Stimulated activated naive CD4-positive, alpha-beta T cell treated with Interleukin-2 at 50 U/mL for 16 hours (primary cell): ENCODE results near the gene NRXN2.
A peak's percentile ranks its signal among the peaks of the same experiment; 100 is the strongest.

Source experiments
- DNase-seq: peaks from one replicate; lab custom pipeline; 2025; lab: John Stamatoyannopoulos, UW

NRXN2 gene

GRCh38 chr11:64723117-64723906, at the start of gene NRXN2:
TSS of gene NRXN2 (minus strand) at chr11:64723197. CDS start at chr11:64713699, 9,498 bp downstream.
- DNase-seq: peak; percentile 85

- no peak for DNase-seq
Measured at GRCh38 chr11:64772303-64773018, 49.5 kb upstream of the NRXN2 start.

DNA sequence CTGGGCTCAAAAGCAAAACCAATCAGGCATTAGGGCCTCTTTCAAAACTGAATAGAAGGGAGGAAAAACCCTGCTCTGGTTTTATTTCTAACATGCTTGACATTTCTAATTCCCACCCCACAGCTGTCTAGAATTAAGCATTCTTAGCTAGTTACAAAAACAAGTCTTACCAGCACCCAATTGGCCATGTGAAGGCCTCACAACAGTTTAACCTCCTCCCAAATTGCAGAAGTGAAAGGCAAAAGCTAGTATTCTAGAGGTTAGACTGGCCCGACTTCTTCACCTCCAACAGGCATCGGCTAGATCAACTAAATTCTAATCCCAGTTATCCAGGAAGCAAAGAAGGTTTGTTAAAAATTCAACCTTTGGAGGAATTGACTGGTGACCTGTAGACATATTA, 48.9 kb upstream of the NRXN2 start:
- no peak for DNase-seq

- no peak for DNase-seq
Measured at GRCh38 chr11:64770120-64770519, 47.1 kb upstream of the NRXN2 start.

DNA sequence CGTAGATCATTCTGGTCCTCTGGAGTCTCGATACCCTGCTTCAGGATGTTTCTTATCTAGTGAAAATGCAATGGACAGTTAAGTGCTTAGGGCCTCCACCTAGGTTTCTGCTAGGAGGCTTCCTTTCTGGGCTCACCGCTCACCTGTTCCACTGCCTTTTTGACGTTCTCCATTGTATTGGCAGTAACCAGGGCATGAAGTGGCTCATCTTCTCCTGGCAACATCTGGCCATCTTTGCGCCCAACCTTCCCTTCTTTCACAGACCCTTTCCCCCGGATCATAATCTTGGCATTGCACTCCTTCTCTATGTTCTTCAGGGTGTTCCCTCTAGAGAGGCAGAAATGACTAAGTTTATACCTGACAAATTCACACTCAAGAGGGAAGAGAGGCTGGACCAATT, 46.3 kb upstream of the NRXN2 start:
- no peak for DNase-seq

- no peak for DNase-seq
Measured at GRCh38 chr11:64768300-64768694, 45.3 kb upstream of the NRXN2 start.

DNA sequence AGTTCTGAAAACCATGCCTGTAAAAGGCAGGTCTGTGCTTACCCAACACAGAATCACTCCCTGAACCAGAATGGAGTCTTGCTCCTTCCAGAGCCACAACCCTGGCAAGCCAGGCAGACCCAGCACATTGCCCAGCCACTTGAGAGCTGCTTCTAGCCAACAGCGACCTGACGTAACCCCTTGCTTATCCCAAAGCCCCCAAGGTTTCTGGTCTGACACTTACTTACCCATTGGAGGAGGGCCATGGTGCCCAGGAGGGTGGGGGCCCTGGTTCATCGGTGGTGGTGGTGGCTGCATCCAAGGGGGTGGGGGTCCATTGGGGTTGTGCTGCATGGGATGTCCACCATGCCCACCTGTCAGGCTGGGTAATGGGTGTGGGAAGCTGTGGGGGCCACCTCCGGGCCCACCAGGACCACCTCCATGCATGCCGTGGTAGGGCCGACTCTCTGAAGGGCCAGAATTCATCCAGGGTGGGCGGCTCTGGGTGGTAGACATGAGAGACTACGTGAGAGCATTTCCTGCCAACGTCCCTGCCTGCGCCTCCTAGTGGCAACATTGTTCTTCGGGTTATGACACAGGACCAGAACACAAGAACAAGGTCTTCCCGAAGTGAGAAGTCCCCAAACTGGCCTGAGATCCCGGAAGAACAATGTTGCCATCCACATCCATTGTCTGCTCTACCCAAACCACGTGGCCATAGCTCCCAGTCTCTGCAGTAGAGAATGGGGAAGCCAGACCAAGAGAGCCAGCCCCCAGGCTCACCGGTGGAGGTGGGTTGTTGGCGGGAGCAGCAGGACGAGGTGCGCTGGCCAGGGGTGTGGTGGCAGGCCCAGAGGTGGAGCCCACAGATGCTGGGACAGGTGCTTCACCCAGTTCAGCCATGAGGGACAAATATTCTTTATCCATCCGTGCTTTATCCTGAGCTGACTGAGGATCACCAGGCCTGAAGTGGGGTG, 44.6 kb upstream of the NRXN2 start:
- peak; percentile 66 for DNase-seq

- DNase-seq: no peak
Measured at GRCh38 chr11:64766881-64767280, 43.9 kb upstream of the NRXN2 start.

DNA sequence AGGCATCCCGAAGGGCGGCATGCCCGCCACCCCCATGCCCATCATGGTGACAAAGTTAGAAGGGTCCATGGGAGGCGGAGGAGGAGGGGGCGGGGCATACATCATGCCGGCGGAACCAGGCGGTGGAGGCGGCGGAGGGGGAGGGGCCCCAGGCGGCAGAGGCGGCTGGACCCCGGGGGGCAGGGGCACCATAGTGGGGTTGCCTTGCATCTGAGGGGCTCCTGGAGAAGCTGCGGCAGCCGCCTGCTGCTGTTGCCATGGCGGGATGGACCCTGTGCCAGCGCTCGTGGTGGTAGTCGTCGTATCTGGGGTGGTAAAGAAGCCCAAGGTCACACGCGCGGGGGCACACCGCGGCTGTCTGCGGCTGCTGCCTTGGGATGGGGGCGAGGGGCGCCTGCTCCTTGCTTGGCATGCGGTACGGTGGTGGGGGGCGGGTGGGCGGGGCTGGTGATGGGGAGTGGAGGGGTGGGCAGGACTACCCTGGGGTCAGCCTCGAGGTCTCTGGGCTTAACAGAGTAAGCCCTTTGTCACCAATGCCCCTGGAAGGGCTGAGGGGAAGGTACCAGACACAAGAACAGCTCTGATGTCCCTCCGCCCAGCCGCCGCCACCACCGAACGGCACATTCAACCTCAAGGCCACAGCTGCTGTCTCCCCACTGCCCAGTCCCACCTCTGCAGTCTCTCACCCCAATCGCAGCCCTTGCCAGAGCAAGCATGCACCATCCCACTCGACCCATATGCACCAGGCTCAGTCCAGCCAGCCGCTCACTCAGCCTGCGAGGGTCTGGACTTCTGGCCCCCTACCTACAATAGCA, 43.1 kb upstream of the NRXN2 start:
- DNase-seq: no peak

DNA sequence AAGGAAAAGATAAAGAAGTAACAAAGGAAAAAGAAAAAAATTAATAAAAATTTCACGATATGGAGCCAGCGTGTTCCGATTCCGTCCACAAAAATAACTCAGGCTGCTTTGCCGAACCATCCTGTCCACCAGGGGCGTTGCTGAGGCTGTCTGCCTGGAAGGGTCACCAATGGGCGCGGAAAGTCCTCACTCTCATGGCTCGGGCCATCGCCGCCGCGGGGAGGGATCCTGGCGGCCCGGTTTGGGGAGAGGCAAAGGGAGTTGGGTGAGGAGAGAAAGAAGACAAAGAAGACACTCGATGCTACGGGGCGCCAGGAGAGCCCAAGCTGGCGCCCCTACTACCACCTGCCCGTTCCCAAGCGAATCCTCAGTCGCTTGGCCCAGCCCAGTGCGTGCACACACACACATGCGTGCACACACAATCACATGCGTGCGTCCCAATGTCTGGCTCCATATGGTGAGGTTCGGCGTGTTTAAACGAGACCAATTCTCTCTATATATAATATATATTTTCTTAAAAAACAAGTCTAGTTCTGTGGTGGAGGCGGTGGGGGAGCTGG, 42.4 kb upstream of the NRXN2 start:
- DNase-seq: no peak

GRCh38 chr11:64764753-64765152, 41.8 kb upstream of the NRXN2 start:
- DNase-seq: no peak

- DNase-seq: peak; percentile 47
Measured at GRCh38 chr11:64764040-64764611, 41.1 kb upstream of the NRXN2 start.

GRCh38 chr11:64763526-64764039, 40.6 kb upstream of the NRXN2 start:
- DNase-seq: no peak

GRCh38 chr11:64762674-64763525, 39.9 kb upstream of the NRXN2 start:
- DNase-seq: no peak

DNA sequence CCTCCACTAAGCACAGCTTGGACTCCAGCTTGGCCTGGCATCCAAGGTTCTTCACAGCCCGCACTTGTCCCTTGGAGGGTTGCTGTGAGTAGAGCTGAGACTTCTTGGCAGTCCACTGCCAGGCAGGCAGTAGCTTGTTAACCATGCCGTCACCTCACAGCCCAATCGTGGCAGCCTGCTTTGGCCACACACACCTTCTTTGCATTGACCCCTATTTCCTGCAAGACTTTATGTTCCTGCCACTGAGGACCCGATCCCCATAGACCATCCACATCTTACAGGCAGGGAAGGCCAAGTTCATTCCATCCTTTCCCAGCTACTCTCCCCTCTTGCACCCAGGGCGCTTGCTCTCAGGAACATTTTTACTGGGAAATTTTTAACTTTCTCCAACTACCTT, 39.3 kb upstream of the NRXN2 start:
- DNase-seq: no peak

DNA sequence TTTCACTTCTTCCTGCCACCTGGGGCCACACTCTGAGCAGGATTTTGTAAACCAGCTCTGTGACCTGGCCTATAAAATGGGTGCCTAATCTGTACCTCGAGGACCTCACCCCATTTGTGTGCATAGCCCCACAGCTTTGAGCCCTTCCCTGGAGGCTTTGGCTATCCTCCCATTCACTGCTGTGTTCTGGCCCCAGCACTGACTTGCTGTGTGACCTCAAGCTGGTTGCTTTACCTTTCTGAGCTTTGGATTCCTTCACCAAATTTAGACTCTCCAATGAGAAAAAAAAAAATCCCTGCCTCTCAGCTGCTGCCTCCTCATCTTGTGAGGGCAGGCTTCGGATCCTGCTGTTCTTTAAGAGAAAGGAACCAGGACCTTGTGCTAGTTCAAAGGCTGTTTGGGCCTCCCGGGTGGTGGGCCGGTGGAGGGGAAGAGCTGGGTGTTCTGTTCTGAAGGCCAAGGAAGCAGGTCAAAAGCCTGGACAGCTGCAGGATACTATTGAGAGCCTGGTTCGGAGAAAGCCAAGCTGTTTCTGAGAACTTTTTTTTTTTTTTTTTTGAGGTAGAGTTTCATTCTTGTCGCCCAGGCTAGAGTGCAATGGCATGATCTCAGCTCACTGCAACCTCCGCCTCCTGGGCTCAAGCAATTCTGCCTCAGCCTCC, 37.9 kb upstream of the NRXN2 start:
- no peak for DNase-seq

GRCh38 chr11:64759722-64760719, 37.0 kb upstream of the NRXN2 start, which contains the start of gene PYGM:
TSS of gene PYGM (minus strand) at chr11:64759974. CDS start at chr11:64759898, 76 bp downstream.
- DNase-seq: no peak
